NCI-H524 treated with DMSO at 0.1 percent for 48 hours (cell line): ENCODE measurements around the gene CD46.

Experiments
- DNase-seq: peaks from one replicate; lab custom pipeline; 2025; lab: John Stamatoyannopoulos, UW

The CD46 gene

DNA sequence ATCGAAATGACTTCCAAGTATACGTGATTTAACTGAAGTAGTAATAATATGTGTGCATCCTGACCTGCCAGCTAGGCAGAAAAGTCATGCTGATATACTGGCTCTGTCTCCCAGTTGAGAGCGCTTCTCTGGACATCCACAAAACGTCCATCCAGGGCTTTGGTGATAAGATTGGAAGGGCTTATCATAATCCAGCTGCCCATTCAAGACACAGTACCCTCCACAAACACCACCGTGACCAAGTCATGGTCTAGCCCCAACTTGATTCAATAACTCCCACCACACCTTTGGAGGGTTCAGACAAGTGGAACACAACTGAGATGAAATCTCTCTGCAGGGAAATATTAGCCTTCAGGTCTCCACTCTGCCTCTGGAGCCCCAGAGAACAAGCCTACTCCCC, 76.2 kb downstream of the CD46 start:
- no peak for DNase-seq

DNA sequence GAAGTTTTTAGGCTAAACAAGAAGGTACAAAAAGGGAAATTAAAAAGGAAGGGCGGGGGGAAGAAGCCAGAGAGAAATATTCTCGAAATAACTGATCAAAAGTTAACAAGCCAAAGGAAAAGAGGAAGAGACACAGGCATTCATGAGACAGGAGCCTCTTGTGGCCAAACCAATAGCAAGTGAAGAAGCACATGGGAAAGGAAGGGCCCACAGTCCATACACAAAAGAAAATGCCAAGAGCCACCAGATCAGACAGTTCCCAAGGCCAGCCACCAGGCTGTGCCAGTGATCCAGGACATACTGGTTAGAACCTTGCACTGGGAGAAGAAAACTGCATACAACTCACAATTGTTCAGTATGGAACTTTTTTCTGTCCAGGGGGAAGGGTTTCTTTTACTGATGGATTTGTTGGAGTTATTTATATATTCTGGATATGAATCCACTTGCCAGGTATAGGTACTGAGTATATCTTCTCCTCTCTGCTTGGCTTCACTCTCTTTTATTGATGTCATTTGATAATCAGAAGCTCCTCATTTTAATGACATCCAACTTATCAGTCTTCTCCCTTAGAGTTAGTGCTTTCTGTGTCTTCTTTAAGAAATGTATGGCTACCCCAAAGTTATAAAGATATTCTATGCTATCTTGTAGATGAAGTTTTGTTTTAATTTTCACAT, 76.8 kb downstream of the CD46 start:
- DNase-seq = peak; percentile 35

DNA sequence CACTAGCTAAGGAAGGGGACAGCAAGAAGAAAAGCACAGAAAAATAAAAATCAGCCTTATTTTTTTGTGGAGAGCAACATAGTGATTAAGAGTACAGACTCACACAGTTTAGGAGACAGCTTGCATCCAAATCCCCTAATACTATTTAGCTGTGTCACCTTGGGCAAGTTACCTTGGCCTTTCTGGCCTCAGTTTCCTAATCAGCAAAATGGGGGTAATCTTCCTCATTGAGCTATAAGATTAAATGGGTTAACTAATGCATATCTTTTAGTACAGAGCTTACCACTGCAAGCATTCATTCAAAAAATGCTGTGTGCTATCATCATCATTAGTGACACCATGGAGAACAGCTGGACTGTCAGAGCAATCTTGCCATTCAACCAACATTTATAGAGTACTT, 77.7 kb downstream of the CD46 start:
- DNase-seq = no peak

DNA sequence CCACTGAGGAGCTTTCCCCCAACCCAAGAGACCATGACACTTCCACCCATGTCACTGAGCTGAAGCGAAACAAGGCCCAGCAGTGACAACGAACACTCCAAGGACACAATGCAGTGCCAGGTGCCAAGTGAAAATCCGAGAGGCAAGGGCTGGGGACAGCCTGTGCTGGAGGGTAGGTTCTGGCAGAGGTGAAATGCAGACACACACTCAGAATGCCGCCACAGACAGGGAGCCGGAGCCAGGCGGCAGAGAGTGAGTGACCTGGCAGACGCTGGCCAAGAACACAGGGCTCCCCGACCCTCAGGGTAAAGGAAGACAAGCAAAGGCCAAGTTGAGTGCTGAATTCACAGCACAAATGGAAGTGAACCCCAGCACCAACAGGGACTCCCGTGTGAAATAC, 78.9 kb downstream of the CD46 start:
- no peak for DNase-seq

DNA sequence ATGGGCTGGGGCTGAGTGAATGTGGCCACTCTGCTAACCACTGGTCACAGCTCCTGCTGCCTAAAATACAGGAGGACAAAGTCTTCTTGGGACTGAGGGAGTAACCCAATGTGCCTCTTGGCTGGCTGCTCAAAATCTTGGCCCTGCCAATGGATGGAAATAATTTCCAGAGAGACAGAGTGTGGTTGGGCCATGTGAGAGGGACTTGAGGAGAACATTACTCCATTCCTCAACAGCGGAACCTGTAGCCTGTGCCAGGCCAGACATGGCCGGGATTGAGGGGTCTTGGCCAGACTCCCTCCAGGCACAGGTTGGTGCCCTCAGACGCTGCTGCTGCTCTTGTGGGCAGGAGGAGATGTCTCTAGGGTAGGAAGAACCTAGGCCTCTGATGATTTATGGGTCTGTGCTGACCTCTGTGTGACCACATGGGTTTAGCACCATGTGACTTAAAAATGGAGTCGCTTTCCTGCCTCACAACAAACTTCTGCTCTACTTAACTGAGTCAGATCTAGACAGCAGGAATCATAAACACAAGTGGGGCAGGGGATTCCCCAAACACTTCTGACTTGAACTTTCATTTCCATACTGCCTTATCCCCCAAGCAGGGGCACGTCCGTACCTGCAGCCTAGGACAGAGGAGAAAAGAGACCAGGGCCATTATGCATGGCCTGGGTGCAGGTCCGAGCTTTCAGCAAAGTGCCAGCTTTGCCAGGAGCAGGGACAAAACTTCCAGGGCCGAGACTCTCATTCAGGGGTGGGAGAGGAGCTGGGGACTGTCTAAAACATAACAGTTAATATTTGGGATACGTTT, 79.9 kb downstream of the CD46 start:
- no peak for DNase-seq

DNA sequence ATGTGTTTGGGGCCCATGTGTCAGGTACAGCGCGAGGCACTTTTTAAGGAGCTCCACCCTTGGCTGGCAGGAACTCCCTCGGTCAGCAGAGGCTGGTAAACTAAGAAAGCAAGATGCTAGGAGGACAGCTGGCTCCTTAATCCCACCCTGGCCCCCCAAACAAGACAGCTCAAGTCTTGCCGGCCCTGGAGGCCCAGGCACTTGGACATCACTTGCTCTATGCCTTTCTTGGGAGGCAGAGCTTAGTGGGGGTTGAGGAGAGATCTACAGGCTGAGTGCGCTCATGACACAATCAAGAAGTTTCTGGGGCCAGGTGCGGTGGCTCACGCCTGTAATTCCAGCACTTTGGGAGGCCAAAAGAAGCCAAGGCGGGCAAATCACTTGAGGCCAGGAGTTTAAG, 80.9 kb downstream of the CD46 start:
- no peak for DNase-seq

DNA sequence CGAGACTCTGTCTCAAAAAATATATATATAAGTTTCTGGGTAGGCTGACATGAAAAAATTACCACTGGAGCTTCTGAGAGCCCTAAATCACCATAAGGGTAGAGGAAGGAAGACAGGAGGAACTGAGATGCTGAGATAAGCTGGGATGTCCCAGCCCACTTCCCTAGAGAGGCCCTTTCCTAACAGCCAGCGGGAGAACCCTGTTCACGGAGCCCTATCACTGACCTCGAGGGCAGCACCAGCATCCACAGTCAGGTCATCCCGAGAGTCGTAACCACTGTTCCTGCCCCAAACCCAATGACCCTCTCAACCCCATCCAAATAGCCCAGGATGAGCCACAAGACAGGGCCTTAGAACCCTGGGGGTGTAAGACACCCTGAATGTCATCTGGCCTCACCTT, 81.5 kb downstream of the CD46 start:
- no peak for DNase-seq

DNA sequence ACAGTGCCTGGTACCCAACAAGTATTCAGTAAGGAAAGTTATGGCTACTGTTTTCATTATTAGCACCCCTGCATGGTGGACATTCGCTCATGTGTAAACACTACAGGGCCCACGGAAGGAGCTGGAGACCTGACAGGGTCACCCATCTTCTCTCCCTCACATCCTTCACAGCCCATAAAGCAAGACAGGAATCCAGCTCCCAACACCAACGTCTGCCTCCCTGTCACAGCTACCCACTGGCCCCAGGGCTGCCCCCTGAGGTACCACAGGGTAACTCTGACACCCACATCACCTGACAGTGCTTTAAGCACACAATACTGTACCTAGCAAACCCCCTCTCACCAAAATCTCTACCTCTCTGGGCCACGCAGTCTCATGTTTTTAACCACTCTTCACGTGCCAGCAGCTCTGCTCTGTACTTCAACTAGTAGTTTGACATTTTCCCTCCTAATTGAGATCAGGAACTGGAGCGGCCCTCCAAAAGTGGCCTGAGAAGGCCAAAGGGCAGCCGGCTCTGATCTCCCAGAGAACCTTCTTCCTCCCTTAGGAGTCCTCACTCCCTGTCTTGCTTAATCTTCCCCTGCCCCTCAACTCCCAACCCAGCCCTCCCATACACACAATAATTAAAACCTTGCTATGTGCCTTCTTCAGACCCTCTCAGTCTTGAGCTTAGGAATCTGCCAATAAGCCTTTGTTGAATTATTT, 82.3 kb downstream of the CD46 start:
- DNase-seq = no peak

DNA sequence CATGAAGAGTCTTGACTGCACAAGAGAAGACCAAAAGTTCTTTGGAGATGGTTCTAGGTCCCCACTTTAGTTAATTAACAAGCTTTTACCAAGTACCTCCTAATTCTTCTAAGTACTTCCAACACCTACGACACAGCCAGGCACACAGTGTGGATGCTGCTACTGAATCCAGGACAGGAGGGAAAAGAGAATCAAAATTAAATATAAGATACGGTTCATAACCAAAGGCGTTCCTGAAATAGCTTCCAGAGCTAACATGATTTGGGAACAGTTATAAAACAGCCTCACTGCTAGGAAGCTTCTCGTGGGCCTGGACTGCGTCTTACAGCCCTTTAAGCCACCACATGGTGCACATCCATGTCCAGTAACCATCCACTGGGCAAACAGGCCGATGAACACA, 84.1 kb downstream of the CD46 start:
- DNase-seq = no peak

DNA sequence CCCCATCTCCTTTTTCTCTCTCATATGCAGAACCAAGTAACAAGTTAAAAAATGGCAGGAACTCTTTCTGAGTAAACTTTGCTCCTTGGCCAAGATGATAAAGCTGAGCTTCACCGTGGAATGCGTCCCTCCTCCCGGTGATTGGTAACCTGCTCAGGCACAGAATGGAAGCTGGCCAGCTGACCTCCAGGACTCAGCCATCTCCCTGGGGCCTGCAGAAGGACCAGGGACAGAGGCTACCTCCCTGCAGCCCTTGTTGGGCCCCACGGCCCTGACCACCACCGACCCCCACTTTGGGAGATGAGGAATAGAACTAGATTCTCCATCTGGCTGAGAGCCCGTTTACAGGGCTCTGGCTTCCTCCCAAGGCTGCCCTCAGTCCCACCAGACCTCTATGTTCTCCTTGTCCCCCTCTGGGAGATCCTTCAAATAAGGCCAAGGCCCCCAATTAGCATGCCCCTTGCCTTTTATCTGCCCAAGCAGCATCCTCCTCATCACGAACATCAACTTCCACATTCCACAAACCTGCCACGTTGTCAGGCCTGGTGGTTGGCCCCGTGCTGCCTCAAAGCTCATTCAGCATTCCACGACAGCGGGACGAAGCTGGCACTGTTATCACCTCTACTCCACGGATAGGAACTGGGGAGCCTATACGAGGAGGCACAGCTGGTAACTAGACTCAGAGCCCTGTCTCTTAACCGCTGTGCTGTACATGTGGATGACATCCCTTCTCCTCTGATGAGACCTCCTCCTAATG, 84.9 kb downstream of the CD46 start:
- DNase-seq = no peak

DNA sequence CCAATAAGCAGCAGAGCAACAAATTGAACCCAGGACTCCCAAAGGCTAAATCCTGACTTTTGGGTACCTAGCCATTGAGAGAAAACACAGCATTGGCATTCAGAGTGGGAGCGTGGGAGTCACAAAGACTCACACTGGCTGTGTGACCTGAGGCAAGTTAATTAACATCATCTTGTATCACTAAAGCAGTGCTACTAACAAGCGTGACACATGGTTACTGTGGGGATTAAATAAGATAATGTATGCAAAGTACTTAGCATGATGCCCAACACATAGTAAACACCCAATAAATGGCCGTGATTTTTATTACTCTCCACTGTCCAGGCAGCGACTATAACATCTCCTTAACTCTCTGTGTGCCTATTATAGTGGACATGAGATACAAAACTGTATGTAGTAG, 85.8 kb downstream of the CD46 start:
- peak; percentile 21 for DNase-seq

DNA sequence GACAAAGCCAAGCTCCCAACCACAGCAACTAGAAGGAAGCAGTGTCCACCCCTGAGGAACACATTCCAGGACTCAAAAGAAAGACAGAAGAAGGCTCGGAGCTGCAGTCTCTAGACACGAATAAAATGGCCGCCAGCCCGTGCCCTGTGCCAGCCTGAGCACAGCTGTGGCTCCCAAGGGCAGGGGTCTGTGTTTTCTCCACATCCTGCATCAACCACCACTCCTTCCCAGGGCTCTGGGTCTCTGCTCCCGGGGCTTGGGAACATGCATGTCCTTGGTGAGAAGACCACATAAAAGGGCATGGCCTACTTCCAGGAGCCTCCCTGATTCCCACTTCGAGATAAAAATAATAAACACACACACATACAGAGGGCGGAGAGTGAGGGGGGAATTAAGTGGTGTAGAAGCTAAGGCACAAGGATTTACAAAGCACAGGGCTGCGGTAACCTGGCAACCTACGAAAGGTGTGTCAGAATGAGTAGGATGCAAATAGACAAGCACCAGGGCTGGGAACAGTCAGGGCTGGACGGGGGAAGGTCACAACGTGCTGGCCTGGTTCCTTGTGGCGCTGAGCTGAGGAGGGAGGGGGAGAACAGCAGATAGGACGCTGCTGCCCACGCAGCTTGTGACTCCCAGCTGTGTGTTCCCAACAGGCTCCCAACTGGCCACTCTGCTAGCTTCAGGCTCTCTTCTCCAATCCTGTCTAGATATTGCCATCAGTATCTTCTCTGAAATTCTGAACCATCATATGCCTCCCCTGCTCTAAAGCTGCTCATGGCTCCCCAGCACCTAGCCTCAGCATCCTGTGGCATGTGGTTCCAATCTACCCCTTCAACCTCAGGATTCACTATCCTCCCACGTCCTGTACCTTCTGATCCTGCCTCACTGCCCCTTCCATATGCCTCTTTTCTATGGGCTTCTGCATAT, 86.6 kb downstream of the CD46 start:
- DNase-seq = no peak

DNA sequence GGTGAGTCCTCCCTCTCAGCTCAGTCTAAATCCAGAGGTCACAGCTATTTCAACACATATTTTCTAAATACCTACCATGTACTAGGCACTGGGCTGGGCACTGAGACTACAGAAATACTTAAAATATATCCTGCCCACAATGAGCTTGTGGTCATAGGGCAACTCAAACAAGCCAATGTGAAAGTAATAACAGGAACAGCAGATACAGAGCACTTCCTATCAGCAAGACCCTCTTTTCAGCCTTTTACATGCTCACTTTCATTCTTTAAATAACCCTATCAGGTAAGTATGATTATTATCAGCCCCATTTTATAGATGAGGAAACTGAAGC, 87.2 kb downstream of the CD46 start:
- no peak for DNase-seq

DNA sequence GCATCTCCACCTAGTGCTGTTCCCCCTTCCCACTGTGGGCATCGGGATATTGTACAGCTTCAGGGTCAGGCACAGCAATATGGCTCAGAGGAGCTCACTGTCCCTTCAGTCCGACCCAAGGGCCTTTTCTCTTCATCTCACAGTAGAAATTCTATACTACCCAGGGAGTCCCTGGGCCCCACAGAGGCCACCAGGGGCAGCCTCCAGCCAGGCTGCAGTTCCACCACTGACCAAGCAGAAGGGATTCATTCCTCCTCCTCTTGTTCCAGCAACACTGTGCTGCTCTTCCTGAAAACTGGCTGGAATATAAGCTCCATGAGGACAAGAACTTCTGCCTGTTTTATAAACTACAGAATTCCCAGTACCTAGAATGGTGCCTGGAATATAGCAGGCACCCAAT, 88.5 kb downstream of the CD46 start:
- no peak for DNase-seq

DNA sequence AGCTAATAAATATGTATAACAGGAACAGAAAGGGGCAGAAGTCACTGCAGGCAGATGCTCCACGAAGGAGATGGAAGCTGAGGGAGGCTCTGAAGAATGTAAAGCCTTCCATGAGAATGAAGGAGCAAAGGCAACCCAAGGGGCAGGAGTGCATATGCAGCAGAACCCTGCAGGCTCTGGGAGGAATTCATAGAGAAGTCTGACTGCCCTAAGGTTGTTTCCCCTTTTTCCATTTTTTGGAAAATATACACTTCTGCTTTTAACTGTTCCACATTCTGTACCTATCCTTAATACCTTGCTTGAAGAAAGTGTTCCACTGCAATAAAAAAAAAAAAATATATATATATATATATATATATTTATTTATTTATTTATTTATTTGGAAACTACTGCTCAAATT, 89.4 kb downstream of the CD46 start:
- DNase-seq = no peak

DNA sequence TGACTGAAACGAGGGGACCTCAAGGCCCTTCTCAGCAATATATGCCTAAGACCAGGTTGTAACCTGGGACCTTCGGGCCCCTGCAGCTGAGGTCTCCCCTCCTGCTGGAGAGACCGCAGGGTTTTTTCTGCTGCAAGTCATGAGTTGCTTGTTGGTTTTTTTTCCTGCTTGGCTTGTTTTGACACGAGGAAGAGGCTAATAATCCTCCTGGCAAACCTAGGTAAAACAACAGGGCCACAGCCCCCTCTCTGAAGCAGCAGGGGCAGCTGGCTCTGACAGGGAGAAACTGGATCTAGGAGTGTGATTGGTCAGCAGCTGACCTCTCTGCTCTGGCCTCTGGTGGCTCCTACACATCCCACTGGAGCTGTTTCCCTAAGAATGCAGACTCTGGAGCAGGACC, 90.0 kb downstream of the CD46 start:
- no peak for DNase-seq

DNA sequence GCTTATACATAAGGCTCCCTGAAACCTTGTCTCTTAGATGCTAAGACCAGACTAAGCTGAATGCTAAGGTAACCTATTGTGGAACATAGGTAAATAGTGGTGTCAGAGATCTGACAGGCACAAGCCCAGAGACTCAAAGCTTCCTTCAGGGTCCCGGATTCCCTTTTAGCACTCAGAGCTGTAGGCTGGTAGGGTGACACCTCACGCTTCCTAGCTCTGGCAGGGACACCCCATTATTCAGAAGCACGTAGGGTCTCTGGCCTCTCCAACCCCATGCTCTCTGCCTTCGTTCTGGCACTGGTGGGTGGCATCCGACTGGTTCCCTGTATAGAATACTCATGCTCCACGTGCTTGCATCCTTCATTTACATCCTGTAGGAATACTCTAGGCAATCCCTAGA, 90.7 kb downstream of the CD46 start:
- DNase-seq = no peak

DNA sequence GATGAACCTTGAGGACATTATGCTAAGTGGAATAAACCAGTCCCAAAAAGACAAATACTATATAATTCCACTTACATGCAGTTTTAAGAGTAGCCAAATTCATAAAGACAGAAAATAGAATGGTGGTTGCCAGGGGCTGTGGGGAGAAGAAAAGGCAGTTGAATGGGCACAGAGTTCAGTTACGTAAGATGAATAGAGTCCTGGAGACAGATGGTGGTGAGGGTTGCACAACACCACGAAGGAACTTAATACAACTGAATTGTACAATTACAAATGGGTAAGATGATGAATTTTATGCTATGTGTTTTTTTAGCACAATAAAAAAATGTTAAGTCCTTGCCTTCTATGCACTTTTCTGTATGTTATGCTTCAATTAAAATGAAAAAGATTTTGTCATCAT, 92.5 kb downstream of the CD46 start:
- no peak for DNase-seq
